Lung microvascular endothelial cell (primary cell): ENCODE measurements around the gene SCYGR7. TPM values are rescaled to one million over a fixed set of nuclear protein-coding genes. Genes with fewer than 3 reads are reported as not detected.
A peak's percentile ranks its signal among the peaks of the same experiment; 100 is the strongest.
"Not testable (repeated sequence)": the region's sequence is repeated elsewhere in the genome, so short reads cannot be mapped to it uniquely, and the experiment has no call there.

Experiments used
- DNase-seq, 2 donors: peaks; one replicate each; pipeline versions ENCODE4 v3.0.0 to v3.0.0-alpha.2; 2010; ENCODE audit warnings: low read depth in 2 of 2
- total RNA-seq: library from RNA; depleted of rRNA; stranded (reverse); fragments of >200 nt; gene quantifications from 2 replicates; pipeline ENCODE4 v1.2.1, GENCODE V29; 2014

The SCYGR7 gene
- total RNA-seq, 1 donor from 2014 or later = not detected

DNA sequence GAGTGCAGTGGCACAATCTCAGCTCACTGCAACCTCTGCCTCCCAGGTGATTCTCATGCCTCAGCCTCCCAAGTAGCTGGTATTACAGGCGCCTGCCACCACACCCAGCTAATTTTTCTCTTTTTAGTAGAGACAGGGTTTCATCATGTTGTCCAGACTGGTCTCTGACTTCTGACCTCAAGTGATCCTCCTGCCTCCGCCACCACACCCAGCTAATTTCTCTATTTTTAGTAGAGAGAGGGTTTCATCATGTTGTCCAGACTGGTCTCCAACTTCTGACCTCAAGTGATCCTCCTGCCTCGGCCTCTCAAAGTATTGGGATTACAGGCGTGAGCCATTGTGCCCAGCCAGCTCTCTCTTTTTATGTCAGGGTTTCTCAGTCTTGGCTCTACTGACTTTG lies 28.1 kb downstream of the SCYGR7 start:
- not testable (repeated sequence) for DNase-seq

DNA sequence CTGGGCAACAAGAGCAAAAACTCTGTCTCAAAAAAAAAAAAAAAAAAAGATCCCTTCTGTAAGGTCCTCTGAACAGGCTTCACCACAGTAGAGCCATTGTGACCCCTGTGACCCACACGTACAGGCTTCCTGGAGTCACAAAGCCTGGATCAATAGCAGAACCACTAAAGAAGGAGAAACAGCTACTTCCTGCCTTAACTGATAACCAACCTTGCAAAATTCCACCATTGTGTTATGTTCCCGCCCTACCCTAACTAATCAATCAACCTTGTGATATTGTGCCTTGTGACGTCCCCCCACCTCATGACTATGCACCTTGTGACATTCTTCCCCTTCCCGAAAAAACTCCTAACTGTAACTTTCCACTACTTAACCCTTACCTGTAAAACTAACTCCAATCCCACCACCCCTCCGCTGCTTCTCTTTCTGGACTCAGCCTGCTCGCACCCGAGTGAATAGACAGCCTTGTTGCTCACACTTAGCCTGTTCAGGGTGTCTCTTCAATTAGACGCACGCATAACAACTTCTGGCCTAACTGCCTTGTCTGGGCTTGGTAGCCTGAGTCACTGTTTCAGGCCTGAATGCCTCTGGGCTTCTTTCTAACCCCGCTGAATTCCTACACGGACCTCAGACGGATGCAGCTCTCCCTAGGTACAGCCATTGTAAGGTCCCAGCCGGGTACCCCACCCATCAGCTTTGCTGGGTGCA lies 31.4 kb downstream of the SCYGR7 start:
- DNase-seq = no peak

DNA sequence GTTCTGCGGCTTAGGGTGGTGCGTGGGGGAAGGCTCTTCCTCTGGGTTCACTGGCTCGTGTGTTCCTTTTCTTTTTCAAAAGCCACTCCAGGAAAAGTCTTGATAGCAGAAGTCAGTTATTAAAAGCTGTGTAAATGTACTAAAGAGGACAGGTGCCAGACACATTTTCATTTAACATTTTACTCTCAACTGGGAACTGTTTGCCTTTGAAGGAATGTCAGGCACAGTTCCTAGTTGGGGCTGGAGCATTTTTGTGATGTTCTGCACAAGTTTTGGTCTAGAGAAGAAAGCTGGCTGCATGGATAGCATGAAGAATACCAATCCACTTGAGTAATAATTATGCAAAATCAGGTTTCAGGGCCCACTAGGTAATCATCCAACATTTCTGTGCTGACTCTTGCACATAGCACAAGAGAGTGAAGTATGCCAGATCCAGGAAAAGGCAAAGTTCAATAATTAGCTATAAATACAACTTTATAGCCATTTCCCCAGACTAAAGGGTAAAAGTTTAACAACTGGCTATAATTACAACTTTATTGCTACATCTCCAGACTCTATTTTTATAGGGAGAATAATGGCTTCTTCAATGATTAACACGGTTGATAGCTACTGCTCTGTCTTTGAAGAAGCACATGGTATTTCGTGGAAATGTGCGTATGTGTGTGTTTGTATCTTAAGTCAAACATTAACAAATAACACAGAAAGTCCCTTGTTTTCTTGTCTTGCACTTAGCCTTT lies 33.8 kb downstream of the SCYGR7 start:
- no peak for DNase-seq

DNA sequence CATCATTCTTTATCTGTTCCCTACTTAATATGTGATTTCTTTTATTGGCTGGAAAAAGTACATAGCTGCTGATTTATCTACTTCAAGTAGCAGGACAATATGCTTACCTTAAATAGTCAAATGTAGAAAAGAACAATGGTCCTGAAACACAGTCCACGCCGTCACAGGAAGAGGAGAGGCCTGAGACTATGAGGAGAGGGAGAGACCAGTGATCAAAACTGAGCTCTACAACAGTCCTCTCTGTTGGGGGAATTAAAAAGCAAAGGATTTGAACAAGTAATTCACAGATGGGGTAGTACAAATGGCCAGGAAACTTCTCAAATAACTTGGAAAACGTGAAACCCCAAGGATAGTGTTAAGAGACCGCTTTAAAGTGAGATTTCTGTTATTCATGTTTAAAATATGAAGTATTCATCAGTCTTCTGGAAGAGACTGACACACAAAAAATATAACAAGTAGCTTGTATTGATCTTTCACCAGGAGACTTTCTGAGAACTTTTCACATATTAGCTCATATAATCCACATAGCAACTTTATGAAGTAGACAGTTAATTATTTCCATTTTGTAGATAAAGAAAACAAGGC lies 37.7 kb downstream of the SCYGR7 start:
- peak; percentile 17 to 26 for DNase-seq

DNA sequence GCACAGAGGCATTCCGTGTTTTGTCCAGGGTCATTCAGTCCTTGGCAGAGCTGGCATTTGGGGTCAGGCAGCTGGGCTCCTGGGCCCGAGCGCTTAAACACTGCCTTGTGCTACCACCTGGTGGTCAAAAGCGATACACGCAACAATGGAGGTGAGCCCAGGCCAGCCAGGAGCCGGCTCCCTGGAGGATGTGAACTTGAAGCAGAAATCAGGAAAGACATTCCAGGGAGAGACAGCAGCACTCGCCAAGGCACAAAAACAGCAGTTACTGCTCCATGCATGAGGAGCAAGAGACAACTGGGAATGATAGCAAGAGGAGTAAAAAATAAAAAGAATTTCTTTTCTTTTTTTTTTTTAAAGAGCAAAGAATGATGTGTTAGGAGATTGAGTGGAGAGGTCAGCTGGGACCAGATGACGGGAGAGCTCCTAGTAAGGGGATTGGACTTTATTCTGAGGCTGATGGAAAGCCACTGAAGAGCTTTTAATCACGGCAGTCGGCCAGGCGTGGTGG lies 38.3 kb downstream of the SCYGR7 start:
- peak; percentile 81 to 84 for DNase-seq

DNA sequence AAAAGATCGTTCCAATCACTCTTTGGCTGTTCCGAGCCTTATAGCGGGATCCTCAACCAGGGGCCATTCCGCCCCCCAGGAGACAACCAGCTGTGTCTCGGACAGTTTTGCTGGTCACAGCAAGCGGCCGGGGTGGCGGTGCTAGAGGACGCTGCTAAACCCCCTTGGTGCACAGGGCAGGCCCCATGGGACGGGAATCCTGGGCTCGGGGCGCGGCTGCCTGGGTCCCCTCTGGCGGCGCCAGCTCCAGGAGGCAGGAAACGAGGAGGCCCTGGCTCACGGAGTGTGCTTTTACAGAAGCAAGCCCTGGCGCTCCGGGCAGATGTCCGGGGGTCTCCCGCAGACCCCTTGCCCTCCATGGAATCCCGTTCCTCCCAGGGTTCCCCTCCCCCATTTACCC lies 39.7 kb downstream of the SCYGR7 start:
- DNase-seq = no peak

DNA sequence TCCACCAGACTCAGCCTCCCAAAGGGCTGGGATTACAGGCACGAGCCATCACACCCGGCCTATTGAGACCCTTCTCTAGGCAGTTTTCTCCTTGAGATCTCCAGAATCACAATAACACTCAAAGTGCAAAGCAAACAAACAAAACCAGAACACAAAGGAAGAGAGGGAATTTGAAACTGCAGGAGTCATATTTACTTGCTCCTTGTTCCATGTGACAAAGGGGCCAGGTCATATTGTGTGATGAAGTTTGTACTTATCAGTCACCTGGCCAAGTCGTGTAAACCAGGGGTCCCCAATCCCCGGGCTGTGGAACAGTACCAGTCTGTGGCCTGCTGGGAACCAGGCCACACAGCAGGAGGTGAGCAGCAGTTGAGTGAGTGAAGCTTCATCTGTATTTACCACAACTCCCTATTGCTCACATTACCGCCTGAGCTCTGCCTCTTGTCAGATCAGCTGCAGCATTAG lies 44.1 kb downstream of the SCYGR7 start:
- DNase-seq = no peak

DNA sequence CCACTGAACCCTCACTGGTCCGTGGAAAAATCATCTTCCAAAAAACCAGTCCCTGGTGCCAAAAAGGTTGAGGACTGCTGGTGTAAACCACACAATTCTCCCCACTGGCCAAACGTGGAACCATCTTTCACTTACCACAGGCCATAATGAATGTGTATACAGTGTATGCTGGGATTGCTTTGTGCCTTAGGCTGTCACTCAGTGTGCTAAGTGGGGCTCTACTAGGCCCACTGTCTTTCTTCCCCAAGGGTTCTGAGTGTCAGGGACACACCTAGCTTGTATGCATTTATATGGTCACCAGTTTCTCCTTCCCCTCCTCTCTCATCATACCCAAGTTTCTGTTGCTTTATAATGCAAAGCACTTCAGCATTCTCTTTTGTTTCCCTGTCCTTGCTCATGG lies 44.8 kb downstream of the SCYGR7 start:
- DNase-seq = no peak

DNA sequence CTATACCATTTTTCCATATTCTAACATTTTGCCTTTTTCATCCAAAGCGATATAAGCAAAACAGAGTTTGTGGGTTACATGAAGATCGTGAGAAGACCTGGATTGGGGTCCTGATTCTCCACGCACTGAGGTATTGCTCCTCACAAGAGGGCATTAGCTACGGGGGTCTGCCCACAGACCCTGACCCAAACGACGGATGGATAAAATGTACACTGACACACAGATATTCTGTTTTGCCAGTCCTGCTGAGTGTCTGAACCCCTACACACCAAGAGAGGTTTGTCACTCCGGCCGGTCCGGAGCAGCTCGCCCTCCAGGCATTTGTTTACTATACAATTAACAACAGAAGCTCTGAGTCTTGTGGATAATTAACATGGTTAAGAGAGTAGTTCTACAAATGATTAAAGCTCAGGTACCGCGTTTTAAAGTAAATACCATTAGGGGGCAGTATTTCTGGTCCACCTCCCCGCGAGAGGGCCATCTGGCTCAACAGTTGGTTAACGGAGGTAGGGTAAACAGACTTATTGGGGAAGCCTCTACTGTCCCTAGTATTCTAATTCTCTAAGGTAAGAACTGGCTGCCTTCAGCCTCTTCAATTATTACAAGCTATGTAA lies 46.0 kb downstream of the SCYGR7 start:
- DNase-seq = peak; percentile 11 to 44

DNA sequence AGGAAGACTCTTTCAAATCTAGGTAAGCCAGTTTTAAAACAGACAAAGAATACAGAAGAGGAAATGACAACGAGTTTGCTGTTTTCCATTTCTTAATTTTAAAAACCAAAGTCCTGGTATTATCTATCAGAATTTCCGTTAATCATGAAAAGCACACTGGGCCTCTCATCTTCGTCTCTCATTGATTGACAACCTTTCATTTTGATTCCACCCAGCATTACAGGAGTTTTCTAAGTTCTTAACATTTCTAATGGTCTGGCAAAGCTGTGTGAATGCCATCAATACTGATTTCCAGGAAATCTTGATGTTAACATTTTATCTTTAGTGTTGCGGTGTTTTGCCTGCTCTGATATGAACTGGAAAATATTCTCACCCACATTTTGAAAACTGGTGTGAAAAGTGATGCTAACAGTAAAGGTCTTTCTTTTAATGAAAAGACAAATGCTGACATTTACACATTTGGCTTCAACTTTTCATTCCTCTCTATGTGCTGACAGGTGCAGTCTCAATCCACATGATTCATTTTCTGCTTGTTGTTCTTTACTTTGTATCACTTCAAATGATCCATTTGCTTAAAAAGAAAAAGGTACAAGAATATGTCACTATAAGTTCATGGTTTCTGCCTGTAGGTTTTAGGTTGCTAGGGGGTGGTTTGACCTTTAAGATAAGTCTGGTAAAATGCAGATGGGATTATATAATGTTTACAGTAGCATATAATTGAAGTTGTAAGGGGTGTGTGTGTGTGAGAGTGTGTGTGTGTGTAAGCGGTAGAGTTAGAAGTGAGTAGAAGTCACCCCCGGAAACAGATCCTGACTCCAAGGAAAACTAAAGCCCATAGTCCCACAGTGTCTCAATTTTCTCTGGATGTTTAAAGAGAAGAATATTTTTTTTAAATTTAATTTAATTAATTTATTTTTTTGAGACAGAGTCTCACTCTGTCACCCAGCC lies 47.0 kb downstream of the SCYGR7 start:
- no peak for DNase-seq

Other genes with a start within 250 kb of the SCYGR7 start
- not detected in 2 replicates for gene SCYGR2, start 129.4 kb upstream of the SCYGR7 start, total RNA-seq
- not detected in 2 replicates for gene SCYGR3, start 113.5 kb upstream of the SCYGR7 start, total RNA-seq
- not detected in 2 replicates for gene SCYGR4, start 110.8 kb upstream of the SCYGR7 start, total RNA-seq
- not detected in 2 replicates for gene SCYGR5, start 61.5 kb upstream of the SCYGR7 start, total RNA-seq
- not detected in 2 replicates for gene SLC19A3, start 10.3 kb upstream of the SCYGR7 start, total RNA-seq
- not detected in 2 replicates for gene SCYGR6, start 3.6 kb upstream of the SCYGR7 start, total RNA-seq
- gene SCYGR8, start 17.6 kb downstream of the SCYGR7 start, total RNA-seq = not detected in 2 replicates
- 0.60 and 2.8 TPM in 2 replicates for gene CCL20, start 85.5 kb downstream of the SCYGR7 start, total RNA-seq
- 0.20 and 0.22 TPM in 2 replicates for gene DAW1, start 143.3 kb downstream of the SCYGR7 start, total RNA-seq